Activated CD4-positive, alpha-beta T cell treated with anti-CD3 and anti-CD28 coated beads, Interleukin-2, Interleukin-4, amounts not matched to agents 100 ng/mL and 50 ng/mL, durations not matched to agents 16 hours and 8 hours (primary cell): ENCODE results near the gene ATP6AP1.
"Not testable (repeated sequence)": the region's sequence is repeated elsewhere in the genome, so short reads cannot be mapped to it uniquely, and the experiment has no call there.

Source experiments
- DNase-seq: peaks from one replicate; pipeline ENCODE4 v3.0.0-alpha.2; 2020; ENCODE audit warnings: low spot score

The ATP6AP1 gene

GRCh38 chrX:154399527-154400368 is 28.7 kb upstream of the ATP6AP1 start:
- no peak for DNase-seq

- not testable (repeated sequence) for DNase-seq
Observed at GRCh38 chrX:154400369-154400817, 28.1 kb upstream of the ATP6AP1 start.

GRCh38 chrX:154401045-154401799 is 27.3 kb upstream of the ATP6AP1 start:
- DNase-seq = peak; percentile 40

GRCh38 chrX:154401918-154402621 is 26.4 kb upstream of the ATP6AP1 start:
- no peak for DNase-seq

GRCh38 chrX:154402622-154403127 is 25.8 kb upstream of the ATP6AP1 start:
- DNase-seq = no peak

GRCh38 chrX:154403192-154403591 is 25.3 kb upstream of the ATP6AP1 start:
- no peak for DNase-seq

- no peak for DNase-seq
Observed at GRCh38 chrX:154403858-154404257, 24.6 kb upstream of the ATP6AP1 start.

GRCh38 chrX:154404625-154405192 is 23.8 kb upstream of the ATP6AP1 start:
- no peak for DNase-seq

GRCh38 chrX:154408659-154409221 is 19.7 kb upstream of the ATP6AP1 start:
- DNase-seq = no peak

GRCh38 chrX:154409222-154409871 is 19.1 kb upstream of the ATP6AP1 start, which contains the start of gene DNASE1L1:
Gene DNASE1L1, minus strand, starts transcription at chrX:154409254. Its CDS starts 3,686 bp downstream, at chrX:154405568.
- peak; percentile 34 for DNase-seq

GRCh38 chrX:154411981-154412340 is 16.5 kb upstream of the ATP6AP1 start:
- peak; percentile 60 for DNase-seq

GRCh38 chrX:154412468-154412867 is 16.0 kb upstream of the ATP6AP1 start:
- DNase-seq = peak; percentile 54

GRCh38 chrX:154413142-154413541 is 15.3 kb upstream of the ATP6AP1 start:
- no peak for DNase-seq

- no peak for DNase-seq
Observed at GRCh38 chrX:154417157-154417556, 11.3 kb upstream of the ATP6AP1 start.

GRCh38 chrX:154419189-154419588 is 9.3 kb upstream of the ATP6AP1 start:
- DNase-seq = no peak

- DNase-seq = no peak
Observed at GRCh38 chrX:154419688-154420401, 8.6 kb upstream of the ATP6AP1 start.

- DNase-seq = no peak
Observed at GRCh38 chrX:154420402-154420756, 8.1 kb upstream of the ATP6AP1 start.

GRCh38 chrX:154426916-154427770 is 1.3 kb upstream of the ATP6AP1 start:
- no peak for DNase-seq

GRCh38 chrX:154429711-154430110 is 1.2 kb downstream of the ATP6AP1 start:
- no peak for DNase-seq
